Renal pelvis (tissue), 4 donors: Measurements from ENCODE around the gene PIH1D1. TPM values are rescaled to one million over a fixed set of nuclear protein-coding genes. Genes with fewer than 3 reads are reported as not detected.

Experiments
- DNase-seq: peaks from one replicate; pipeline ENCODE4 v3.0.0-alpha.2; 2013
- polyA plus RNA-seq, 3 donors: library from polyadenylated mRNA; unstranded; fragments of 120-200 nt; gene quantifications; one replicate each; pipeline ENCODE4 v1.2.1, GENCODE V29; 2013; ENCODE audit not compliant: insufficient read length in 3 of 3

The PIH1D1 gene
- polyA plus RNA-seq, 3 donors = 92.0 to 101 (median 99.4) TPM

- no peak for DNase-seq
Measured at GRCh38 chr19:49423071-49423984, 28.3 kb downstream of the PIH1D1 start, which contains the start of gene PTH2. Gene PTH2 (minus strand): TSS chr19:49423441. CDS start chr19:49423339, 102 bp downstream.

- DNase-seq = no peak
Measured at GRCh38 chr19:49422407-49423070, 29.1 kb downstream of the PIH1D1 start.

GRCh38 chr19:49421878-49422202 is 29.8 kb downstream of the PIH1D1 start:
- DNase-seq = no peak

- DNase-seq = peak; percentile 81
Measured at GRCh38 chr19:49421039-49421877, 30.4 kb downstream of the PIH1D1 start.

GRCh38 chr19:49420227-49420626 is 31.4 kb downstream of the PIH1D1 start:
- no peak for DNase-seq

GRCh38 chr19:49419173-49419572 is 32.4 kb downstream of the PIH1D1 start:
- no peak for DNase-seq

GRCh38 chr19:49418511-49418910 is 33.1 kb downstream of the PIH1D1 start:
- no peak for DNase-seq

- no peak for DNase-seq
Measured at GRCh38 chr19:49417088-49417487, 34.5 kb downstream of the PIH1D1 start.

- no peak for DNase-seq
Measured at GRCh38 chr19:49415810-49416200, 35.8 kb downstream of the PIH1D1 start.

GRCh38 chr19:49415102-49415809 is 36.4 kb downstream of the PIH1D1 start:
- DNase-seq = no peak

GRCh38 chr19:49414256-49414655 is 37.4 kb downstream of the PIH1D1 start:
- no peak for DNase-seq

- DNase-seq = peak; percentile 86
Measured at GRCh38 chr19:49413348-49413747, 38.3 kb downstream of the PIH1D1 start.

GRCh38 chr19:49411681-49412326 is 39.8 kb downstream of the PIH1D1 start:
- DNase-seq = no peak

GRCh38 chr19:49409441-49410029 is 42.1 kb downstream of the PIH1D1 start:
- DNase-seq = no peak

GRCh38 chr19:49408816-49409440 is 42.7 kb downstream of the PIH1D1 start:
- DNase-seq = no peak

GRCh38 chr19:49407482-49408015 is 44.1 kb downstream of the PIH1D1 start:
- no peak for DNase-seq

GRCh38 chr19:49407079-49407478 is 44.5 kb downstream of the PIH1D1 start:
- no peak for DNase-seq

- DNase-seq = peak; percentile 51
Measured at GRCh38 chr19:49403404-49404187, 48.0 kb downstream of the PIH1D1 start.

- DNase-seq = no peak
Measured at GRCh38 chr19:49400029-49400428, 51.6 kb downstream of the PIH1D1 start.
